HUES64 (cell line): ENCODE data around the gene NSA2.
"Not testable (repeated sequence)": the region's sequence is repeated elsewhere in the genome, so short reads cannot be mapped to it uniquely, and the experiment has no call there.

Source experiments
- H3K27ac ChIP-seq: 2 replicates; pipeline ENCODE4 v1.7.0; 2013; ENCODE audit warnings: low read depth, low read length, inconsistent platforms
- H3K27me3 ChIP-seq: 2 replicates; pipeline ENCODE4 v1.6.1; 2013; ENCODE audit warnings: mild to moderate bottlenecking, low read length; ENCODE audit not compliant: insufficient read depth
- H3K36me3 ChIP-seq: 2 replicates; pipeline ENCODE4 v1.6.1; 2013; ENCODE audit warnings: mild to moderate bottlenecking, low read length; ENCODE audit not compliant: insufficient read depth
- H3K4me1 ChIP-seq: 2 replicates; pipeline ENCODE4 v1.6.1; 2013; ENCODE audit warnings: mild to moderate bottlenecking, low read length, moderate library complexity; ENCODE audit not compliant: insufficient read depth
- H3K4me3 ChIP-seq: 2 replicates; pipeline ENCODE4 v1.5.1; 2013; ENCODE audit warnings: mild to moderate bottlenecking, low read length, moderate library complexity
- H3K9ac ChIP-seq: 2 replicates; pipeline ENCODE4 v1.6.1; 2013; ENCODE audit warnings: mild to moderate bottlenecking, low read depth, low read length
- H3K9me3 ChIP-seq: 2 replicates; pipeline ENCODE4 v1.6.1; 2013; ENCODE audit warnings: low read depth, low read length; ENCODE audit not compliant: insufficient read depth
- WGBS: fragments of 150-250, 120-280 bp; methylation state at CpG from one replicate; pipeline ENCODE4 v1.1.7; 2013; ENCODE audit warnings: missing lambda C conversion rate; 5-methylcytosine and 5-hydroxymethylcytosine counted together

NSA2 gene

GRCh38 chr5:74765929-74766328 is 1.1 kb upstream of the NSA2 start:
- Histone ChIP-seq H3K4me1 (peaks cover 9% of the 10 kb centered on the region; the same call in 1 of the 2 replicates), H3K4me3 (peak overlapping the region; percentile 93), H3K9ac (peak overlapping the region; percentile 73), H3K9me3 (no peaks in the 10 kb centered on the region), H3K36me3 (peaks cover 60% of the 10 kb centered on the region), H3K27me3 (no peaks in the 10 kb centered on the region), H3K27ac (no peak overlapping the region; the same call in 1 of the 2 replicates)
- 86% methylated on average over 27 of the region's 27 CpGs for WGBS

- Histone ChIP-seq H3K4me3 (peak overlapping the region; percentile 93), H3K27ac (peak overlapping the region; percentile 55), H3K4me1 (peaks cover 9% of the 10 kb centered on the region; the same call in 1 of the 2 replicates), H3K9me3 (no peaks in the 10 kb centered on the region), H3K9ac (peak overlapping the region; percentile 73), H3K36me3 (peaks cover 60% of the 10 kb centered on the region), H3K27me3 (no peaks in the 10 kb centered on the region)
- 1% methylated on average over 10 of the region's 10 CpGs for WGBS
Observed at GRCh38 chr5:74766418-74766848, 616 bp upstream of the NSA2 start.

GRCh38 chr5:74767579-74767913 is 497 bp downstream of the NSA2 start:
- H3K9me3 ChIP-seq: no peaks in the 10 kb centered on the region
- H3K4me3 ChIP-seq: peak overlapping the region; percentile 93
- H3K27me3 ChIP-seq: no peaks in the 10 kb centered on the region
- peaks cover 60% of the 10 kb centered on the region for H3K36me3 ChIP-seq
- H3K9ac ChIP-seq: peak overlapping the region; percentile 81
- H3K27ac ChIP-seq: 0 out of 2 replicates have a peak overlapping the region, but pooled peaks have one; percentile 77
- H3K4me1 ChIP-seq: peaks cover 9% of the 10 kb centered on the region; the same call in 1 of the 2 replicates
- 1% methylated on average over 9 of the region's 9 CpGs for WGBS

GRCh38 chr5:74772359-74772758 is 5.3 kb downstream of the NSA2 start:
- H3K27me3 ChIP-seq: no peaks in the 10 kb centered on the region
- no peak overlapping the region for H3K27ac ChIP-seq
- 95% methylated on average over 5 of the region's 7 CpGs for WGBS
- no peak overlapping the region for H3K9ac ChIP-seq
- no peaks in the 10 kb centered on the region for H3K9me3 ChIP-seq
- peaks cover 4% of the 10 kb centered on the region; the same call in 1 of the 2 replicates for H3K4me1 ChIP-seq
- no peak overlapping the region for H3K4me3 ChIP-seq
- peaks cover 89% of the 10 kb centered on the region for H3K36me3 ChIP-seq

- WGBS: 100% methylated on average over 2 of the region's 2 CpGs
- no peaks in the 10 kb centered on the region for H3K4me1 ChIP-seq
- no peak overlapping the region for H3K9ac ChIP-seq
- no peak overlapping the region for H3K27ac ChIP-seq
- H3K27me3 ChIP-seq: no peaks in the 10 kb centered on the region
- H3K4me3 ChIP-seq: no peak overlapping the region
- peaks cover 100% of the 10 kb centered on the region for H3K36me3 ChIP-seq
- H3K9me3 ChIP-seq: no peaks in the 10 kb centered on the region
Observed at GRCh38 chr5:74778609-74779008, 11.6 kb downstream of the NSA2 start.

GRCh38 chr5:74786851-74787250 is 19.8 kb downstream of the NSA2 start:
- peaks cover 78% of the 10 kb centered on the region for H3K36me3 ChIP-seq
- 95% methylated on average over 6 of the region's 6 CpGs for WGBS

GRCh38 chr5:74787424-74787823 is 20.4 kb downstream of the NSA2 start:
- Histone ChIP-seq H3K9me3 (no peaks in the 10 kb centered on the region), H3K27me3 (no peaks in the 10 kb centered on the region), H3K4me1 (no peaks in the 10 kb centered on the region), H3K27ac (no peak overlapping the region), H3K4me3 (no peak overlapping the region), H3K36me3 (peaks cover 78% of the 10 kb centered on the region), H3K9ac (no peak overlapping the region)
- 98% methylated on average over 6 of the region's 6 CpGs for WGBS

More at GRCh38 chr5:74786851-74787250, 19.8 kb downstream of the NSA2 start:
- Histone ChIP-seq H3K27ac (no peak overlapping the region), H3K9ac (no peak overlapping the region), H3K9me3 (no peaks in the 10 kb centered on the region), H3K4me3 (no peak overlapping the region), H3K27me3 (no peaks in the 10 kb centered on the region), H3K4me1 (no peaks in the 10 kb centered on the region)

GRCh38 chr5:74791669-74792068 is 24.6 kb downstream of the NSA2 start:
- not testable (repeated sequence) for H3K4me3 ChIP-seq, H3K4me1 ChIP-seq, H3K27ac ChIP-seq, H3K27me3 ChIP-seq, H3K9ac ChIP-seq, H3K9me3 ChIP-seq
- 99% methylated on average over 3 of the region's 3 CpGs for WGBS
- H3K36me3 ChIP-seq: peaks cover 93% of the 10 kb centered on the region

- Histone ChIP-seq H3K9me3 (no peaks in the 10 kb centered on the region), H3K27ac (no peak overlapping the region), H3K9ac (no peak overlapping the region), H3K27me3 (no peaks in the 10 kb centered on the region), H3K36me3 (peaks cover 98% of the 10 kb centered on the region), H3K4me1 (no peaks in the 10 kb centered on the region), H3K4me3 (no peak overlapping the region)
- 95% methylated on average over 21 of the region's 21 CpGs for WGBS
Observed at GRCh38 chr5:74798977-74799911, 32.2 kb downstream of the NSA2 start.

GRCh38 chr5:74801197-74801596 is 34.1 kb downstream of the NSA2 start:
- Histone ChIP-seq H3K4me1 (no peaks in the 10 kb centered on the region), H3K27ac (no peak overlapping the region), H3K9ac (no peak overlapping the region), H3K27me3 (no peaks in the 10 kb centered on the region), H3K36me3 (peaks cover 90% of the 10 kb centered on the region), H3K9me3 (no peaks in the 10 kb centered on the region), H3K4me3 (no peak overlapping the region)
- WGBS: 98% methylated on average over 3 of the region's 3 CpGs

GRCh38 chr5:74801941-74802340 is 34.9 kb downstream of the NSA2 start:
- WGBS: 79% methylated on average over 1 of the region's 1 CpG

More at GRCh38 chr5:74801941-74802340, 34.9 kb downstream of the NSA2 start:
- Histone ChIP-seq H3K9ac (no peak overlapping the region), H3K9me3 (no peaks in the 10 kb centered on the region), H3K27ac (no peak overlapping the region), H3K27me3 (no peaks in the 10 kb centered on the region), H3K4me3 (no peak overlapping the region), H3K4me1 (no peaks in the 10 kb centered on the region), H3K36me3 (peaks cover 83% of the 10 kb centered on the region)
